Thoracic aorta (tissue), 2 donors: ENCODE measurements around the gene PKN1. TPM values are rescaled to one million over a fixed set of nuclear protein-coding genes. Genes with fewer than 3 reads are reported as not detected.

Experiments
- ATAC-seq: fragments of 150-250 bp; one replicate; pipeline ENCODE4 v1.8.0; 2017; ENCODE audit warnings: low read depth; ENCODE audit not compliant: insufficient number of reproducible peaks, low FRiP score
- DNase-seq: peaks from one replicate; pipeline ENCODE4 v3.0.0-alpha.2; 2020; ENCODE audit warnings: low spot score
- H3K27ac ChIP-seq, 2 donors: fragments of 200-600 bp; sonication (generic); 1 replicate in 1 of 2; 2 replicates in 1 of 2; pipeline ENCODE4 v1.5.1; 2016; ENCODE audit warnings: mild to moderate bottlenecking in 2 of 2, moderate library complexity in 2 of 2
- H3K27me3 ChIP-seq: fragments of 200-600 bp; sonication (generic); replicated peaks from 2 replicates; pipeline ENCODE4 v1.6.0; 2016; ENCODE audit warnings: mild to moderate bottlenecking; ENCODE audit not compliant: insufficient read depth
- H3K36me3 ChIP-seq: fragments of 200-600 bp; sonication (generic); one replicate; pipeline ENCODE4 v1.5.1; 2016
- H3K4me1 ChIP-seq, 2 donors: fragments of 200-600 bp; sonication (generic); 1 replicate in 1 of 2; 2 replicates in 1 of 2; pipeline versions ENCODE4 v1.5.1 to v1.6.0; 2016; ENCODE audit warnings: low read depth in 2 of 2, mild to moderate bottlenecking in 1 of 2; ENCODE audit not compliant: control insufficient read depth in 1 of 2
- H3K4me3 ChIP-seq: fragments of 200-600 bp; sonication (generic); 2 replicates; pipeline ENCODE4 v1.5.1; 2016; ENCODE audit warnings: mild to moderate bottlenecking
- H3K9me3 ChIP-seq: fragments of 200-600 bp; sonication (generic); 2 replicates; pipeline ENCODE4 v1.5.1; 2016
- CTCF ChIP-seq: fragments of 200-600 bp; sonication (generic); IDR thresholded peaks from one replicate; pipeline ENCODE4 v1.5.1; 2019; ENCODE audit warnings: antibody characterized with exemption
- total RNA-seq, 2 donors: library from RNA; depleted of rRNA; stranded (reverse); fragments of >200 nt; gene quantifications; one replicate each; pipeline versions ENCODE4 v1.1.0 to v1.2.3, GENCODE V29; 2016

Gene PKN1
- total RNA-seq, 2 donors from 2014 or later: 93.8 to 139 TPM

- Histone ChIP-seq H3K36me3 (peaks cover 18% of the 10 kb centered on the region), H3K27ac (no peak overlapping the region), H3K27me3 (no peaks in the 10 kb centered on the region), H3K4me1 (peaks cover 15 to 35% of the 10 kb centered on the region in 2 donors), H3K4me3 (no peak overlapping the region), H3K9me3 (no peaks in the 10 kb centered on the region)
- no peak for ATAC-seq
- no peak for TF ChIP-seq CTCF
- DNase-seq: no peak
These were observed 43.2 kb downstream of the PKN1 start for GRCh38 chr19:14476327-14476672.

- no peaks in the 10 kb centered on the region for H3K27me3 ChIP-seq
- no peak for TF ChIP-seq CTCF
- no peak overlapping the region for H3K27ac ChIP-seq
- no peak overlapping the region for H3K4me3 ChIP-seq
- H3K36me3 ChIP-seq: peaks cover 15% of the 10 kb centered on the region
- H3K9me3 ChIP-seq: no peaks in the 10 kb centered on the region
- peaks cover 15 to 33% of the 10 kb centered on the region in 2 donors for H3K4me1 ChIP-seq
- no peak for DNase-seq
- ATAC-seq: no peak
These were observed 43.7 kb downstream of the PKN1 start for GRCh38 chr19:14476673-14477401.

- Histone ChIP-seq H3K27ac (no peak overlapping the region), H3K4me3 (no peak overlapping the region), H3K27me3 (no peaks in the 10 kb centered on the region), H3K36me3 (peaks cover 15% of the 10 kb centered on the region), H3K4me1 (peaks cover 11 to 26% of the 10 kb centered on the region in 2 donors), H3K9me3 (no peaks in the 10 kb centered on the region)
- ATAC-seq (no peak), DNase-seq (no peak)
- no peak for TF ChIP-seq CTCF
These were observed 44.5 kb downstream of the PKN1 start for GRCh38 chr19:14477418-14478112.

- TF ChIP-seq CTCF: no peak
- Histone ChIP-seq H3K27me3 (no peaks in the 10 kb centered on the region), H3K27ac (no peak overlapping the region), H3K4me3 (no peak overlapping the region), H3K36me3 (peaks cover 15% of the 10 kb centered on the region), H3K4me1 (peaks cover 9 to 20% of the 10 kb centered on the region in 2 donors), H3K9me3 (no peaks in the 10 kb centered on the region)
- ATAC-seq (no peak), DNase-seq (no peak)
These were observed 45.0 kb downstream of the PKN1 start for GRCh38 chr19:14478113-14478545.

- Histone ChIP-seq H3K4me3 (no peak overlapping the region), H3K27ac (no peak overlapping the region), H3K27me3 (no peaks in the 10 kb centered on the region), H3K4me1 (peaks cover 5 to 9% of the 10 kb centered on the region in 2 donors), H3K36me3 (peaks cover 18% of the 10 kb centered on the region), H3K9me3 (no peaks in the 10 kb centered on the region)
- TF ChIP-seq CTCF: no peak
- ATAC-seq: no peak
- DNase-seq: no peak
These were observed 46.3 kb downstream of the PKN1 start for GRCh38 chr19:14479309-14479974.
